HepG2 (cell line): ENCODE measurements around the gene TTLL4. TPM values are rescaled to one million over a fixed set of nuclear protein-coding genes. Genes with fewer than 3 reads are reported as not detected.

Source experiments
- ATF5 ChIP-seq: sonication (generic); formaldehyde crosslinking; IDR thresholded peaks from 2 replicates; pipeline ENCODE4 v1.4.0; 2020; ENCODE audit warnings: mild to moderate bottlenecking, low read depth, missing genetic modification reagents
- CBFB ChIP-seq: sonication (generic); formaldehyde crosslinking; IDR thresholded peaks from 2 replicates; pipeline ENCODE4 v1.4.0; 2020; ENCODE audit warnings: missing genetic modification reagents
- DNMT1 ChIP-seq: sonication (generic); formaldehyde crosslinking; IDR thresholded peaks from 2 replicates; pipeline ENCODE4 v1.5.1; 2020; ENCODE audit warnings: mild to moderate bottlenecking, missing genetic modification reagents
- EEA1 ChIP-seq: sonication (generic); formaldehyde crosslinking; IDR thresholded peaks from 2 replicates; pipeline ENCODE4 v1.5.1; 2020; ENCODE audit warnings: mild to moderate bottlenecking, missing genetic modification reagents, borderline replicate concordance
- FLYWCH1 ChIP-seq: sonication (generic); formaldehyde crosslinking; IDR thresholded peaks from 2 replicates; pipeline ENCODE4 v1.8.1; 2023; ENCODE audit warnings: mild to moderate bottlenecking, missing genetic modification reagents
- FOSL2 ChIP-seq: sonication (generic); formaldehyde crosslinking; IDR thresholded peaks from 2 replicates; pipeline ENCODE4 v1.4.0; 2020; ENCODE audit warnings: missing genetic modification reagents
- FOXC1 ChIP-seq: sonication (generic); formaldehyde crosslinking; IDR thresholded peaks from 2 replicates; pipeline ENCODE4 v1.8.0; 2022; ENCODE audit warnings: mild to moderate bottlenecking, missing genetic modification reagents, borderline replicate concordance
- GATAD1 ChIP-seq: IDR thresholded peaks from 2 replicates; pipeline ENCODE4 v1.6.1; 2016; ENCODE audit warnings: missing genetic modification reagents, missing compliant biosample characterization
- GMEB1 ChIP-seq: sonication (generic); formaldehyde crosslinking; IDR thresholded peaks from 2 replicates; pipeline ENCODE4 v1.5.1; 2020; ENCODE audit warnings: missing genetic modification reagents, mild to moderate bottlenecking, borderline replicate concordance
- JARID2 ChIP-seq: sonication (generic); formaldehyde crosslinking; IDR thresholded peaks from 2 replicates; pipeline ENCODE4 v1.8.1; 2023; ENCODE audit warnings: missing genetic modification reagents, inconsistent platforms; ENCODE audit not compliant: insufficient replicate concordance
- NR1H2 ChIP-seq: sonication (generic); formaldehyde crosslinking; IDR thresholded peaks from 2 replicates; pipeline ENCODE4 v1.8.1; 2022; ENCODE audit warnings: low read depth, missing genetic modification reagents, borderline replicate concordance
- PRDM4 ChIP-seq: sonication (generic); formaldehyde crosslinking; IDR thresholded peaks from 2 replicates; pipeline ENCODE4 v1.9.0; 2021; ENCODE audit warnings: missing genetic modification reagents, borderline replicate concordance
- PRMT3 ChIP-seq: sonication (generic); formaldehyde crosslinking; IDR thresholded peaks from 2 replicates; pipeline ENCODE4 v1.8.1; 2022; ENCODE audit warnings: low read depth, mild to moderate bottlenecking, moderate library complexity, missing genetic modification reagents, borderline replicate concordance
- RARA ChIP-seq: IDR thresholded peaks from 2 replicates; pipeline ENCODE4 v1.6.1; 2016; ENCODE audit warnings: missing genetic modification reagents, missing compliant biosample characterization
- ZGPAT ChIP-seq: IDR thresholded peaks from 2 replicates; pipeline ENCODE4 v1.6.1; 2016; ENCODE audit warnings: mild to moderate bottlenecking
- ZNF121 ChIP-seq: sonication (generic); formaldehyde crosslinking; IDR thresholded peaks from 2 replicates; pipeline ENCODE4 v1.5.0; 2020; ENCODE audit warnings: mild to moderate bottlenecking, missing genetic modification reagents
- ZNF574 ChIP-seq: sonication (generic); formaldehyde crosslinking; IDR thresholded peaks from 2 replicates; pipeline ENCODE4 v1.4.0; 2020; ENCODE audit warnings: missing genetic modification reagents
- ZNF878 ChIP-seq: sonication (generic); formaldehyde crosslinking; IDR thresholded peaks from 2 replicates; pipeline ENCODE4 v1.8.1; 2023; ENCODE audit warnings: mild to moderate bottlenecking, missing genetic modification reagents, moderate library complexity
- polyA plus RNA-seq, 8 experiments: library from polyadenylated mRNA; depleted of rRNA in 3 of 8; stranded (reverse) in 7 of 8; unstranded in 1 of 8; fragments of >200 nt; fragmentation: Illumina TruSeq in 4 of 8; extraction: Trizol in 4 of 8; gene quantifications; 2 replicates each; pipeline versions ENCODE4 v1.2.1 to v1.2.3, GENCODE V29; 2011 to 2016; ENCODE audit warnings: low read depth in 4 of 8, missing spikeins in 1 of 8, mixed read lengths in 1 of 8; ENCODE audit not compliant: insufficient read depth in 1 of 8
- total RNA-seq, 5 experiments: library from RNA; depleted of rRNA; stranded (reverse); fragments of >200 nt; fragmentation: Illumina TruSeq; extraction: Trizol; gene quantifications; 2 replicates each; pipeline ENCODE4 v1.2.3, GENCODE V29; 2016; ENCODE audit warnings: low read depth in 1 of 5

TTLL4 gene
- total and polyA plus RNA-seq, 2 of the 13 experiments (the other 11 are each of a cell fraction or from before 2014, with no cell fraction given) = 77.5 to 84.6 TPM

- TF ChIP-seq ZGPAT (CRISPR knock-in tag) = no peak
- TF ChIP-seq EEA1 (CRISPR knock-in tag) = no peak
- TF ChIP-seq FOSL2 (CRISPR knock-in tag) = peak; percentile 19; the same call in 1 of the 2 replicates
- no peak for TF ChIP-seq FLYWCH1 (CRISPR knock-in tag)
- TF ChIP-seq PRDM4 (CRISPR knock-in tag) = no peak
- no peak for TF ChIP-seq GATAD1
- TF ChIP-seq JARID2 (CRISPR knock-in tag) = no peak
- TF ChIP-seq NR1H2 = no peak
- TF ChIP-seq FOXC1 = 0 out of 2 replicates have a peak, but pooled peaks have one; percentile 37
- TF ChIP-seq GMEB1 (CRISPR knock-in tag) = no peak
- peak; percentile 40; the same call in 1 of the 2 replicates for TF ChIP-seq RARA
- TF ChIP-seq ZNF121 (CRISPR knock-in tag) = no peak
- TF ChIP-seq CBFB (CRISPR knock-in tag) = no peak
- no peak for TF ChIP-seq DNMT1 (CRISPR knock-in tag)
- TF ChIP-seq ZNF574 (CRISPR knock-in tag) = no peak
- TF ChIP-seq ATF5 (CRISPR knock-in tag) = no peak
- no peak for TF ChIP-seq ZNF878
- TF ChIP-seq PRMT3 (CRISPR knock-in tag) = no peak
These were observed 46.2 kb downstream of the TTLL4 start (continued) for GRCh38 chr2:218756599-218757377.
